ENCODE results near the gene FCN1. TPM values are rescaled to one million over a fixed set of nuclear protein-coding genes. Genes with fewer than 3 reads are reported as not detected.

Gene FCN1
- total RNA-seq (10 to 100 TPM; 12.4 to 27.8 TPM), total RNA-seq (0 reads per million in 2 donors)

- Mint-ChIP-seq H3K27ac (no peak within 1 kb of the TSS), H3K27me3 (peaks cover 23% of the 10 kb centered on the region), H3K4me3 (no peak within 1 kb of the TSS), H3K36me3 (ENCODE audit: low read depth) (no peaks in the 10 kb centered on the region), H3K4me1 (no peaks in the 10 kb centered on the region)
- ATAC-seq: no peak
- H3K9me3 ChIP-seq (ENCODE audit: control insufficient read depth, low read length, poor library complexity, severe bottlenecking): peaks cover 4% of the 10 kb centered on the region
- no peak for DNase-seq
These were observed at the start of gene FCN1 for GRCh38 chr9:134917431-134918373. Gene FCN1 (minus strand): TSS chr9:134917912. CDS start chr9:134917871, 41 bp downstream.

GRCh38 chr9:134966697-134967546, 49.2 kb upstream of the FCN1 start:
- H3K27me3 Mint-ChIP-seq: peaks cover 56% of the 10 kb centered on the region
- ATAC-seq: no peak
- H3K9me3 ChIP-seq (ENCODE audit: control insufficient read depth, low read length, poor library complexity, severe bottlenecking): no peaks in the 10 kb centered on the region
- H3K36me3 Mint-ChIP-seq (ENCODE audit: low read depth): no peaks in the 10 kb centered on the region
- H3K27ac Mint-ChIP-seq: no peak overlapping the region
- no peak for DNase-seq
- H3K4me3 Mint-ChIP-seq: no peak overlapping the region
- no peaks in the 10 kb centered on the region for H3K4me1 Mint-ChIP-seq

GRCh38 chr9:134966270-134966669, 48.6 kb upstream of the FCN1 start:
- Mint-ChIP-seq H3K4me3 (no peak overlapping the region), H3K27ac (no peak overlapping the region), H3K27me3 (peaks cover 60% of the 10 kb centered on the region), H3K4me1 (no peaks in the 10 kb centered on the region), H3K36me3 (ENCODE audit: low read depth) (no peaks in the 10 kb centered on the region)
- no peak for ATAC-seq
- no peak for DNase-seq
- no peaks in the 10 kb centered on the region for H3K9me3 ChIP-seq (ENCODE audit: control insufficient read depth, low read length, poor library complexity, severe bottlenecking)

GRCh38 chr9:134965851-134966250, 48.1 kb upstream of the FCN1 start:
- H3K36me3 Mint-ChIP-seq (ENCODE audit: low read depth): no peaks in the 10 kb centered on the region
- H3K4me1 Mint-ChIP-seq: no peaks in the 10 kb centered on the region
- H3K27me3 Mint-ChIP-seq: peaks cover 56% of the 10 kb centered on the region
- H3K27ac Mint-ChIP-seq: no peak overlapping the region
- DNase-seq: no peak
- ATAC-seq: no peak
- no peaks in the 10 kb centered on the region for H3K9me3 ChIP-seq (ENCODE audit: control insufficient read depth, low read length, poor library complexity, severe bottlenecking)
- no peak overlapping the region for H3K4me3 Mint-ChIP-seq

GRCh38 chr9:134965411-134965810, 47.7 kb upstream of the FCN1 start:
- Mint-ChIP-seq H3K27me3 (peaks cover 51% of the 10 kb centered on the region), H3K27ac (no peak overlapping the region), H3K36me3 (ENCODE audit: low read depth) (no peaks in the 10 kb centered on the region), H3K4me1 (no peaks in the 10 kb centered on the region), H3K4me3 (no peak overlapping the region)
- no peak for DNase-seq
- no peak for ATAC-seq
- H3K9me3 ChIP-seq (ENCODE audit: control insufficient read depth, low read length, poor library complexity, severe bottlenecking): no peaks in the 10 kb centered on the region

- ATAC-seq (no peak), DNase-seq (peak in 1 of 3 donors; percentile 5)
- peaks cover 43% of the 10 kb centered on the region for H3K27me3 Mint-ChIP-seq
- no peaks in the 10 kb centered on the region for H3K4me1 Mint-ChIP-seq
- H3K36me3 Mint-ChIP-seq (ENCODE audit: low read depth): no peaks in the 10 kb centered on the region
- H3K27ac Mint-ChIP-seq: no peak overlapping the region
- no peaks in the 10 kb centered on the region for H3K9me3 ChIP-seq (ENCODE audit: control insufficient read depth, low read length, poor library complexity, severe bottlenecking)
- H3K4me3 Mint-ChIP-seq: no peak overlapping the region
These were observed 46.8 kb upstream of the FCN1 start for GRCh38 chr9:134964271-134965055.

- no peak overlapping the region for H3K4me3 Mint-ChIP-seq
- no peaks in the 10 kb centered on the region for H3K9me3 ChIP-seq (ENCODE audit: control insufficient read depth, low read length, poor library complexity, severe bottlenecking)
- no peaks in the 10 kb centered on the region for H3K4me1 Mint-ChIP-seq
- H3K36me3 Mint-ChIP-seq (ENCODE audit: low read depth): no peaks in the 10 kb centered on the region
- H3K27me3 Mint-ChIP-seq: peaks cover 42% of the 10 kb centered on the region
- DNase-seq (no peak), ATAC-seq (no peak)
- H3K27ac Mint-ChIP-seq: no peak overlapping the region
These were observed 45.8 kb upstream of the FCN1 start for GRCh38 chr9:134963546-134963945.

GRCh38 chr9:134962973-134963364, 45.3 kb upstream of the FCN1 start:
- H3K4me1 Mint-ChIP-seq: no peaks in the 10 kb centered on the region
- H3K4me3 Mint-ChIP-seq: no peak overlapping the region
- H3K9me3 ChIP-seq (ENCODE audit: control insufficient read depth, low read length, poor library complexity, severe bottlenecking): no peaks in the 10 kb centered on the region
- ATAC-seq (no peak), DNase-seq (no peak)
- peaks cover 36% of the 10 kb centered on the region for H3K27me3 Mint-ChIP-seq
- H3K36me3 Mint-ChIP-seq (ENCODE audit: low read depth): no peaks in the 10 kb centered on the region
- H3K27ac Mint-ChIP-seq: no peak overlapping the region

- no peak for ATAC-seq
- peaks cover 31% of the 10 kb centered on the region for H3K27me3 Mint-ChIP-seq
- no peaks in the 10 kb centered on the region for H3K4me1 Mint-ChIP-seq
- no peaks in the 10 kb centered on the region for H3K36me3 Mint-ChIP-seq (ENCODE audit: low read depth)
- DNase-seq: no peak
- no peak overlapping the region for H3K4me3 Mint-ChIP-seq
- H3K9me3 ChIP-seq (ENCODE audit: control insufficient read depth, low read length, poor library complexity, severe bottlenecking): no peaks in the 10 kb centered on the region
- no peak overlapping the region for H3K27ac Mint-ChIP-seq
These were observed 44.6 kb upstream of the FCN1 start for GRCh38 chr9:134962065-134962972.

GRCh38 chr9:134961331-134962064, 43.8 kb upstream of the FCN1 start:
- Mint-ChIP-seq H3K27ac (no peak overlapping the region), H3K27me3 (peaks cover 23% of the 10 kb centered on the region), H3K36me3 (ENCODE audit: low read depth) (no peaks in the 10 kb centered on the region), H3K4me3 (no peak overlapping the region), H3K4me1 (no peaks in the 10 kb centered on the region)
- no peaks in the 10 kb centered on the region for H3K9me3 ChIP-seq (ENCODE audit: control insufficient read depth, low read length, poor library complexity, severe bottlenecking)
- DNase-seq (peak in 1 of 3 donors; percentile 4), ATAC-seq (no peak)

GRCh38 chr9:134960701-134961181, 43.0 kb upstream of the FCN1 start:
- Mint-ChIP-seq H3K4me3 (no peak overlapping the region), H3K27ac (no peak overlapping the region), H3K36me3 (ENCODE audit: low read depth) (no peaks in the 10 kb centered on the region), H3K27me3 (peaks cover 22% of the 10 kb centered on the region), H3K4me1 (no peaks in the 10 kb centered on the region)
- H3K9me3 ChIP-seq (ENCODE audit: control insufficient read depth, low read length, poor library complexity, severe bottlenecking): no peaks in the 10 kb centered on the region
- DNase-seq (peak in 1 of 3 donors; percentile 6), ATAC-seq (no peak)
